Activated CD8-positive, alpha-beta memory T cell treated with anti-CD3 and anti-CD28 coated beads, Interleukin-2, amount 50 U/mL, for 4 hours (primary cell): Measurements from ENCODE around the gene BAK1.
"Not testable (repeated sequence)": the region's sequence is repeated elsewhere in the genome, so short reads cannot be mapped to it uniquely, and the experiment has no call there.

Experiments
- DNase-seq: peaks from one replicate; pipeline ENCODE4 v3.0.0-alpha.2; 2020

Gene BAK1

GRCh38 chr6:33607126-33607783 lies 27.2 kb upstream of the BAK1 start:
- no peak for DNase-seq

DNA sequence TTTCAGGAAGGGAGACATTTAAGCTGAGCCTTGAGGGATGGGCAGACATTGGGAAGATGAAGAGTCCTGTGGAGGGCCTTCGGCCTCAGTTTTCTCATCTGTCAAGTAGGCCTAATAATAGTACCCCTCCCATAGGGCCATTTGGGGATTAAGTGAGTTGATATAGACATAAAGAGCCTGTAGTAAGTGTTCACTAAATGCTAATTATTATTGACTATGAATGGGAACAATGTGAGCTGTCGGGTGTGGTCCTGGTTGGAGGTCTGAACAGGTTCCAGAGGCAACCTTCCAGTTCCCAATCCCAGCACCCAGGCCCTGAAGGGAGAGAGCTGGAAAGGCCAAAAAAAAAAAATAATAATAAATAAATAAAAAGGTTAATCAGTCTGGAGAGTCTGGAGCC lies 26.6 kb upstream of the BAK1 start:
- no peak for DNase-seq

- no peak for DNase-seq
Observed at GRCh38 chr6:33604941-33605854, 25.1 kb upstream of the BAK1 start.

DNA sequence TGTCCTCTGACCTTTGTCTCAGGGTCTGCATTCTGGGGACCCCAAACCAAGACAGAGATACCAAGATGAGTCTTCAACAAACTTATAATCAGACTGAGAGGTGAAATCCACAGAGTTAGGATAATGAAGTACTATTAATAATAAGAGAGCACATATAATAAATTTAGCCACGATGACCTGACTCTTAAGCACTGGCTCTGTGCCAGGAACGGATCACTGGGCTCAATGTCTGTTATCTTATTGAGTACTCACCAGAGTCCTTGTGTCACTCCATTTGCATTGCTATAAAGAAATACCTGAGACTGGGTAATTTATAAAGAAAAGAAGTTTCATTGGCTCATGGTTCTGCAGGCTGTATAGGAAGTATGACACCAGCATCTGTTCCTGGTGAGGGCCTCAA lies 22.1 kb upstream of the BAK1 start:
- no peak for DNase-seq

- DNase-seq: no peak
Observed at GRCh38 chr6:33600761-33601160, 20.7 kb upstream of the BAK1 start.

- no peak for DNase-seq
Observed at GRCh38 chr6:33599413-33599938, 19.4 kb upstream of the BAK1 start.

DNA sequence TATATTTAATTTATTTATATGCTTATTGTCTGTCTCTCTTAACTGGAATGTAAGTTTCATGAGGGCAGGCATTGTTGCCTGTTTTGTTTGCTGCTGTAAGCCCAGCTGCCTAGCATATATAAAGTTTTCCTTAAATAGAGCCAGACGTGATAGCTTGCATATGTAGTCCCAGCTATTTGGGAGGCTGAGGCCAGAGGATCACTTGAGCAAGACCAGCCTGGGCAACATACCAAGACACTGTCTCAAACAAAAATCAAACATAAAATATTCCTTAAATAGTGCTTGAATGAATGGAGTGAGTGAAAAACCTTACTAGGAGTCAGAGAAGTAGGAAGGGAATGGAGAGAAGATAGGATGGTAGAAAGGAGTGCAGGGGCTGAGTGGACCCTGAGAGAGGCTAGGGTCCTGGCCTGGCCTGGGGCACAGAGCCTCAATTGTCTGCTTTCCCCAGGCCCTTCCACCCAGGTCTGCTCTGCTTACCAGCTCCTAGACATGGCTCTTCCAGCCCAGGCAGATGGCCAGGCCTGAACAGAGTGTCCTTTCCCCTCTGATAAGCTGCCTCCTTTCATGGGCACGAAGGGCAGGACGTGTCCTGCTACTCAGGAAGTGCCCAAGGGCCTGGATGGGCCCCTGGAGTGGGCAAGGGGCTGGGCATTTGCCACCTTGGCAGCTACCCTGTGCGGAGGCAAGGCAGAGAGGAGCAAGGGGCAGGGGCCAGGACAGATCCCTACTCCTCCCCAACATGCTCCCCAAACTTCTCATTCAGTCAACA lies 17.7 kb upstream of the BAK1 start:
- no peak for DNase-seq

GRCh38 chr6:33596894-33597293 lies 16.8 kb upstream of the BAK1 start:
- DNase-seq: not testable (repeated sequence)

DNA sequence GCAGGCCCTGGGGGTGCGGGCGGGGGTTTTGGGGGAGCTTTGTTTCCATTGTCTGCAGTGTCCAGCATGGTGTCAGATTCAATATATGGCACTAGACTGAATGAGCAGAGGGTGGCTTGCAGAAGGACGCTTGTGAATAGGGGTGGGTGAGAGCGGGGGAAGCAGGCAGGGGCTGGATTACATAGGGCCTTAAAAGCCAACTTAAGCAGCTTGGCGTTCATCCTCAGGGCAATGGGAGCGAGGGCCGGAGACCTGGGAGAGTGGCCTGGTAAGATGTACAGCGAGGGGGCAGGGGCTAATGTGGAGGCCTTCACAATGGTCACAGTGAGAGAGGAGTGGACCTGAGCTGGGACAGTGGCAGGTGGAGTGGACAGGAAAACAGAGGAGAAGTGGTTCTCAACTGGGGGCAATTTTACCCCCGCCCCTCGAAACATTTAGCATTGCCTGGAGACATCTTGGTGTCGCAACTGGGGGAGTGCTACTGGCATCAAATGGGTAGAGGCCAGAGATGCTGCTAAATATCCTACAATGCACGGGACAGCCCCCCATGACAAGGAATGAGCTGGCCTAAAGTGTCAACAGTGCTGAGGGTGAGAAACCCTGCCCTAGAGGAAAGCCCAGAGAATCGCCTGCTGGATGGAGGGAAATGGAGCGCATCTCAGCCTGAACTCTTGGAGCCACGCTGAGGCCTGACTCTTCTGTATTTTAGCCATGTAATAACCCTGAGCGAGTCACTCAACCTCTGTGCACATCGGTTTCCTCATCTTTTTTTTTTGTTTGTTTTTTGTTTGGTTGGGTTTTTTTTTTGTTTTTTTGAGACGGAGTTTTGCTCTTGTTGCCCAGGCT lies 15.1 kb upstream of the BAK1 start:
- no peak for DNase-seq

- no peak for DNase-seq
Observed at GRCh38 chr6:33593414-33593727, 13.3 kb upstream of the BAK1 start.

DNA sequence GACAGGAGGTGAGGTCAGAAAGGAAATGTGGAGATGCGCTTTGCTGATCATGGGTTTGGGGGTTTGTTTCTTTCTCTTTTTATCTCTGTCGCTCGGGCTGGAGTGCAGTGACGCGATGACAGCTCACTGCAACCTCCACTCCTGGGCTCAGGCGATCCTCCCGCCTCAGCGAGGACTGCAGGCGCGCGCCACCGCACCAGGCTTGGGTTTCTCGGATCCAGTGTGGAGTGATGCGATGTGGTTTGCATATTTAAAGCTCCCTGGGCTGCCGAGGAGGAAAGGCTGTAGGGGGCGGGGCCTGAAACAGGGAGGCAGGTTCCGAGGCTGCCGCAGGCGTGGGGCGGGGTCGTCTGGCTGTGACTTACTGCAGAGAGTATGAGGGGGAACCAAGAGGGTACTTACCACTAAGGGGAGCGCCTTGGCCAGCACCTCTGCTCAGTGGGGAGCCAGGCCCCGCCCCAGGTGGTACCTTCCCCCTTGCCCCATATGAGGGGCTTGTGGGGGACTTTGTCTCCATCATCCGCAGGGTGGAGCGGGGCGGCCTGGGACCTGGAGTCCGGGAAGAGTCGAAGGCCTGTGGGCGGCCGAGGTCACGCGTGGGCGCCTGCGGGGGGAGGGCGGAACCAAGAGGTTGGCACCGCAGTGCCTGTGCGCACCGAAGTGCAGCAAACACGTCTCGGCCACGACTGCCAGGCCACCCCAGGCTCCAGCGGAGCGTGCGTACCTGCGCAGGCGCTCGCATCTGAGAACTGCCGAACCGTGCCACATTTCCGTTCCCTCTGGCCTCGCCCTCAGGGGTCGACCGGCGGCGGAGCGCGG lies 12.7 kb upstream of the BAK1 start:
- DNase-seq: peak; percentile 51

- no peak for DNase-seq
Observed at GRCh38 chr6:33592280-33592594, 12.2 kb upstream of the BAK1 start.

DNA sequence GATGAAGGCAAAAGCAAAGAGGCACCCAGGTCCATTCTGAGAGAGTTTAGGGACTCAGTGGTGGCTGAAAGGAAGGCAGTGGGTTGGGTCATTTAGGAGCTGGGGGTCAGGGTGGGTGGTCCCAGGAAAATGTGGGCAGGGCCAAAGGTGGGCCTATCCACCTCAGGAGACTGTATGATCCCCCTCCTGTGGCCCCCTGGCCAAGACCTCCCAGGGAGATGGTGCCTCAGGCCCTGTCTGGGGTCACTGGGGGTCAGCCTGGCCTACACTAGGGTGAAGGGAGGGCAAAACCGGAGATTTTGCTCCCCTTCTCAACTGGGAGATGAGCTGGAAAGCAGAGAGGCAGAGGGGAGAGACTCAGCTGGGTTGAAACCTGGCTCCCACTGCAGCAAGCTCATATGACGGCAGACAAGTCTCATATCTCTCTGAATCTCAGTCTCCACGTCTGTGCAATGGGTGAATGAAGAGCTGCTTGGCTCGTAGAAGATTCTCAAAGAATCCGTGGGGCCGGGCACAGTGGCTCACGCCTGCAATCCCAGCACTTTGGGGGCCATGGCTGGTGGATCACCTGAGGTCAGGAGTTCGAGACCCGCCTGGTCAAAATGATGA lies 11.5 kb upstream of the BAK1 start:
- DNase-seq: no peak

GRCh38 chr6:33590531-33591198 lies 10.6 kb upstream of the BAK1 start:
- no peak for DNase-seq

- DNase-seq: peak; percentile 53
Observed at GRCh38 chr6:33589731-33590530, 9.9 kb upstream of the BAK1 start.

DNA sequence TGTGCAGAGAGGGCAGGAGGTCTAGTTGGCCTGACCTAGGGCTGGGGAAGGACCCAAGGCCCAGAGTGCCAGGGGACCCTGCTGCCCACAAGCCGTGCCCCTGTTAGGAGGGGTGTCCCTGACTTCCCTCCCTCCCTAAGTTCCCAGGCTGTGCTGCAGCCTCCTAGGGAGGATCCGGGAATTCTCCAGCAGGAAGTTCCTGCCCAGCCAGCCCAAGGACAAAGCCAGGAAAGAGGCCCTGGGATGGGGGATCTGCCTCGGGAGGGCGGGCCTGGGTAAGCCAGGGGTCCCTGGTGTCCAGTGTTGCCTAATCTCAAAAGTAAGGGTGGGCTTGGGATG lies 9.3 kb upstream of the BAK1 start:
- no peak for DNase-seq

DNA sequence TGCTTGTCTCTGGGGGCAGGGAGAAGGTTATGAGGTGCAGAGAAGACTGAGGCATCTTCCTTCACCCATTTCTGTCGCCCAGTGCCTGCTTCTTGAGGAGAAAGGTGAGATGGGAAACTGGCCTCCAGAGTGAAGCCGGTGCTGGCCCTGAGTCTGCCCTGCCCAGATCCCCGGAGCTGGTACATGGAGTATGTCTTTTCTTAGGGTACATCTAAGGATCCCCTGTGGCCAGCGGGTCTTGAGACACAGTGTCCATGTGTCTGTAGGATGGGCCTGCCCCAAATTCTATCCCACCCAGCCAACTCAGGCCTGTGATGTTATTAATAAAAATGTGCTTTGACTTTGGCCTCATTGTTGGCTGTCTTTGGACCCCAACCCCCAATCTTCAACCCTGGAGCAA lies 8.8 kb upstream of the BAK1 start:
- no peak for DNase-seq

GRCh38 chr6:33587529-33587928 lies 7.5 kb upstream of the BAK1 start:
- no peak for DNase-seq

GRCh38 chr6:33586108-33586640 lies 6.1 kb upstream of the BAK1 start:
- no peak for DNase-seq
